ENCODE measurements around the gene MIB1.

GRCh38 chr18:21747268-21747667 lies 6.7 kb downstream of the MIB1 start:
- TF ChIP-seq POLR2A (IDR thresholded peaks at IDR 0.05) (no peak), CTCF (IDR thresholded peaks at IDR 0.05) (no peak)
